NCI-H2081 treated with DMSO at 0.1 percent for 48 hours (cell line): Measurements from ENCODE around the gene QRICH2.
A peak's percentile ranks its signal among the peaks of the same experiment; 100 is the strongest.
"Not testable (repeated sequence)": the region's sequence is repeated elsewhere in the genome, so short reads cannot be mapped to it uniquely, and the experiment has no call there.

ENCODE experiments used
- DNase-seq: peaks from one replicate; lab custom pipeline; 2025; lab: John Stamatoyannopoulos, UW

The QRICH2 gene

GRCh38 chr17:76266244-76266938 lies 41.7 kb downstream of the QRICH2 start:
- DNase-seq, result no peak

GRCh38 chr17:76265624-76266243 lies 42.3 kb downstream of the QRICH2 start:
- no peak for DNase-seq

GRCh38 chr17:76264755-76265623 lies 43.1 kb downstream of the QRICH2 start, which contains the start of gene UBALD2:
Gene UBALD2, plus strand, starts transcription at chr17:76265348. Its CDS starts 158 bp downstream, at chr17:76265506.
- peak; percentile 98 for DNase-seq

- DNase-seq, result no peak
Measured at GRCh38 chr17:76264425-76264754, 43.7 kb downstream of the QRICH2 start.

- no peak for DNase-seq
Measured at GRCh38 chr17:76263896-76264295, 44.2 kb downstream of the QRICH2 start.

- DNase-seq, result no peak
Measured at GRCh38 chr17:76262732-76263344, 45.2 kb downstream of the QRICH2 start.

GRCh38 chr17:76261421-76262215 lies 46.5 kb downstream of the QRICH2 start:
- no peak for DNase-seq

- no peak for DNase-seq
Measured at GRCh38 chr17:76260669-76261068, 47.4 kb downstream of the QRICH2 start.

- no peak for DNase-seq
Measured at GRCh38 chr17:76260220-76260619, 47.9 kb downstream of the QRICH2 start.

GRCh38 chr17:76256430-76257050 lies 51.5 kb downstream of the QRICH2 start:
- not testable (repeated sequence) for DNase-seq

- no peak for DNase-seq
Measured at GRCh38 chr17:76255801-76256429, 52.2 kb downstream of the QRICH2 start.

- DNase-seq, result no peak
Measured at GRCh38 chr17:76254275-76254674, 53.8 kb downstream of the QRICH2 start.

GRCh38 chr17:76253841-76254240 lies 54.2 kb downstream of the QRICH2 start:
- DNase-seq, result no peak

GRCh38 chr17:76252967-76253766 lies 54.9 kb downstream of the QRICH2 start:
- DNase-seq, result not testable (repeated sequence)

GRCh38 chr17:76252040-76252954 lies 55.8 kb downstream of the QRICH2 start:
- DNase-seq, result no peak

GRCh38 chr17:76251478-76252039 lies 56.5 kb downstream of the QRICH2 start:
- DNase-seq, result no peak

GRCh38 chr17:76250141-76250540 lies 57.9 kb downstream of the QRICH2 start:
- DNase-seq, result no peak
